ENCODE results near the gene KIRREL1.
A peak's percentile ranks its signal among the peaks of the same experiment; 100 is the strongest.

KIRREL1 gene

GRCh38 chr1:157969697-157970485 is 23.6 kb upstream of the KIRREL1 start:
- ATAC-seq = peak; percentile 91
- TF ChIP-seq ZC3H10 (CRISPR knock-in tag; IDR thresholded peaks at IDR 0.05) (peak; percentile 61; the same call in 1 of the 2 replicates), ESRRG (CRISPR knock-in tag; IDR thresholded peaks at IDR 0.05) (no peak), CSDC2 (CRISPR knock-in tag; IDR thresholded peaks at IDR 0.05) (no peak), ISL1 (CRISPR knock-in tag; IDR thresholded peaks at IDR 0.05) (no peak), ZFP3 (CRISPR knock-in tag; IDR thresholded peaks at IDR 0.05) (no peak), SNAI2 (CRISPR knock-in tag; IDR thresholded peaks at IDR 0.05) (no peak)
- TF ChIP-seq, protein P1, sequence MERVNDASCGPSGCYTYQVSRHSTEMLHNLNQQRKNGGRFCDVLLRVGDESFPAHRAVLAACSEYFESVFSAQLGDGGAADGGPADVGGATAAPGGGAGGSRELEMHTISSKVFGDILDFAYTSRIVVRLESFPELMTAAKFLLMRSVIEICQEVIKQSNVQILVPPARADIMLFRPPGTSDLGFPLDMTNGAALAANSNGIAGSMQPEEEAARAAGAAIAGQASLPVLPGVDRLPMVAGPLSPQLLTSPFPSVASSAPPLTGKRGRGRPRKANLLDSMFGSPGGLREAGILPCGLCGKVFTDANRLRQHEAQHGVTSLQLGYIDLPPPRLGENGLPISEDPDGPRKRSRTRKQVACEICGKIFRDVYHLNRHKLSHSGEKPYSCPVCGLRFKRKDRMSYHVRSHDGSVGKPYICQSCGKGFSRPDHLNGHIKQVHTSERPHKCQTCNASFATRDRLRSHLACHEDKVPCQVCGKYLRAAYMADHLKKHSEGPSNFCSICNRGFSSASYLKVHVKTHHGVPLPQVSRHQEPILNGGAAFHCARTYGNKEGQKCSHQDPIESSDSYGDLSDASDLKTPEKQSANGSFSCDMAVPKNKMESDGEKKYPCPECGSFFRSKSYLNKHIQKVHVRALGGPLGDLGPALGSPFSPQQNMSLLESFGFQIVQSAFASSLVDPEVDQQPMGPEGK (CRISPR knock-in tag; IDR thresholded peaks at IDR 0.05; ENCODE audit: borderline replicate concordance) = no peak
- TF ChIP-seq, protein P2, sequence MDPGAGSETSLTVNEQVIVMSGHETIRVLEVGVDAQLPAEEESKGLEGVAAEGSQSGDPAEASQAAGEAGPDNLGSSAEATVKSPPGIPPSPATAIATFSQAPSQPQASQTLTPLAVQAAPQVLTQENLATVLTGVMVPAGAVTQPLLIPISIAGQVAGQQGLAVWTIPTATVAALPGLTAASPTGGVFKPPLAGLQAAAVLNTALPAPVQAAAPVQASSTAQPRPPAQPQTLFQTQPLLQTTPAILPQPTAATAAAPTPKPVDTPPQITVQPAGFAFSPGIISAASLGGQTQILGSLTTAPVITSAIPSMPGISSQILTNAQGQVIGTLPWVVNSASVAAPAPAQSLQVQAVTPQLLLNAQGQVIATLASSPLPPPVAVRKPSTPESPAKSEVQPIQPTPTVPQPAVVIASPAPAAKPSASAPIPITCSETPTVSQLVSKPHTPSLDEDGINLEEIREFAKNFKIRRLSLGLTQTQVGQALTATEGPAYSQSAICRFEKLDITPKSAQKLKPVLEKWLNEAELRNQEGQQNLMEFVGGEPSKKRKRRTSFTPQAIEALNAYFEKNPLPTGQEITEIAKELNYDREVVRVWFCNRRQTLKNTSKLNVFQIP (CRISPR knock-in tag; IDR thresholded peaks at IDR 0.05; ENCODE audit: borderline replicate concordance, low read depth) = no peak

GRCh38 chr1:157971769-157972168 is 21.7 kb upstream of the KIRREL1 start:
- TF ChIP-seq BACH2 (CRISPR knock-in tag; IDR thresholded peaks at IDR 0.05; ENCODE audit: borderline replicate concordance) = no peak
- TF ChIP-seq CSDC2 (CRISPR knock-in tag; IDR thresholded peaks at IDR 0.05) = no peak
- TF ChIP-seq ZFP3 (CRISPR knock-in tag; IDR thresholded peaks at IDR 0.05) = no peak
- no peak for TF ChIP-seq GLIS3 (CRISPR knock-in tag; IDR thresholded peaks at IDR 0.05)
- TF ChIP-seq PPARA (CRISPR knock-in tag; IDR thresholded peaks at IDR 0.05; ENCODE audit: borderline replicate concordance) = no peak
- TF ChIP-seq, protein P3, sequence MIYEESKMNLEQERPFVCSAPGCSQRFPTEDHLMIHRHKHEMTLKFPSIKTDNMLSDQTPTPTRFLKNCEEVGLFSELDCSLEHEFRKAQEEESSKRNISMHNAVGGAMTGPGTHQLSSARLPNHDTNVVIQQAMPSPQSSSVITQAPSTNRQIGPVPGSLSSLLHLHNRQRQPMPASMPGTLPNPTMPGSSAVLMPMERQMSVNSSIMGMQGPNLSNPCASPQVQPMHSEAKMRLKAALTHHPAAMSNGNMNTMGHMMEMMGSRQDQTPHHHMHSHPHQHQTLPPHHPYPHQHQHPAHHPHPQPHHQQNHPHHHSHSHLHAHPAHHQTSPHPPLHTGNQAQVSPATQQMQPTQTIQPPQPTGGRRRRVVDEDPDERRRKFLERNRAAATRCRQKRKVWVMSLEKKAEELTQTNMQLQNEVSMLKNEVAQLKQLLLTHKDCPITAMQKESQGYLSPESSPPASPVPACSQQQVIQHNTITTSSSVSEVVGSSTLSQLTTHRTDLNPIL (CRISPR knock-in tag; IDR thresholded peaks at IDR 0.05; ENCODE audit: low read depth) = no peak
- TF ChIP-seq ZNF8 (CRISPR knock-in tag; IDR thresholded peaks at IDR 0.05) = no peak
- no peak for TF ChIP-seq ZFP30 (CRISPR knock-in tag; IDR thresholded peaks at IDR 0.05)
- TF ChIP-seq TCF4 (CRISPR knock-in tag; IDR thresholded peaks at IDR 0.05; ENCODE audit: borderline replicate concordance) = no peak
- no peak for TF ChIP-seq TOX (CRISPR knock-in tag; IDR thresholded peaks at IDR 0.05; ENCODE audit: borderline replicate concordance)
- TF ChIP-seq, protein P4, sequence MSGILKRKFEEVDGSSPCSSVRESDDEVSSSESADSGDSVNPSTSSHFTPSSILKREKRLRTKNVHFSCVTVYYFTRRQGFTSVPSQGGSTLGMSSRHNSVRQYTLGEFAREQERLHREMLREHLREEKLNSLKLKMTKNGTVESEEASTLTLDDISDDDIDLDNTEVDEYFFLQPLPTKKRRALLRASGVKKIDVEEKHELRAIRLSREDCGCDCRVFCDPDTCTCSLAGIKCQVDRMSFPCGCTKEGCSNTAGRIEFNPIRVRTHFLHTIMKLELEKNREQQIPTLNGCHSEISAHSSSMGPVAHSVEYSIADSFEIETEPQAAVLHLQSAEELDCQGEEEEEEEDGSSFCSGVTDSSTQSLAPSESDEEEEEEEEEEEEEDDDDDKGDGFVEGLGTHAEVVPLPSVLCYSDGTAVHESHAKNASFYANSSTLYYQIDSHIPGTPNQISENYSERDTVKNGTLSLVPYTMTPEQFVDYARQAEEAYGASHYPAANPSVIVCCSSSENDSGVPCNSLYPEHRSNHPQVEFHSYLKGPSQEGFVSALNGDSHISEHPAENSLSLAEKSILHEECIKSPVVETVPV (CRISPR knock-in tag; IDR thresholded peaks at IDR 0.05) = no peak
- no peak for TF ChIP-seq RARB (CRISPR knock-in tag; IDR thresholded peaks at IDR 0.05)
- no peak for TF ChIP-seq ZNF70 (CRISPR knock-in tag; IDR thresholded peaks at IDR 0.05)
- TF ChIP-seq, protein P1 (CRISPR knock-in tag; IDR thresholded peaks at IDR 0.05; ENCODE audit: borderline replicate concordance) = no peak
- no peak for TF ChIP-seq ZC3H10 (CRISPR knock-in tag; IDR thresholded peaks at IDR 0.05)
- TF ChIP-seq ARNTL (CRISPR knock-in tag; IDR thresholded peaks at IDR 0.05; ENCODE audit: borderline replicate concordance, low read depth) = no peak
- TF ChIP-seq SNAI2 (CRISPR knock-in tag; IDR thresholded peaks at IDR 0.05) = no peak
- TF ChIP-seq ESRRG (CRISPR knock-in tag; IDR thresholded peaks at IDR 0.05) = no peak
- TF ChIP-seq, protein P2 (CRISPR knock-in tag; IDR thresholded peaks at IDR 0.05; ENCODE audit: borderline replicate concordance, low read depth) = no peak
- ATAC-seq = no peak
